ENCODE results near the gene ABHD16B.

- TF ChIP-seq CTCF (IDR thresholded peaks at IDR 0.05 in 2 of 3, conservative IDR thresholded peaks at IDR 0.05 in 1 of 3; ENCODE audit: control insufficient read depth in 2 of 3, extremely low read depth in 1 of 3, insufficient read depth in 1 of 3, low read depth in 3 of 3, low read length in 3 of 3) (no peak), EZH2 (IDR thresholded peaks at IDR 0.05; ENCODE audit: borderline replicate concordance, control insufficient read depth, low read depth, low read length) (no peak), TCF7 (IDR thresholded peaks at IDR 0.05; ENCODE audit: borderline replicate concordance) (no peak), REST (IDR thresholded peaks at IDR 0.05; ENCODE audit: low read depth, low read length) (no peak), NBN (IDR thresholded peaks at IDR 0.05) (no peak), PRDM15 (CRISPR knock-in tag; IDR thresholded peaks at IDR 0.05) (no peak), CEBPB (IDR thresholded peaks at IDR 0.05; ENCODE audit: borderline replicate concordance in 1 of 2, low read depth in 2 of 2, low read length in 2 of 2) (no peak)
These were observed 15.3 kb downstream of the ABHD16B start for GRCh38 chr20:63876489-63877036.
